Measurements from ENCODE around the gene ITGA3.

Gene ITGA3

DNA sequence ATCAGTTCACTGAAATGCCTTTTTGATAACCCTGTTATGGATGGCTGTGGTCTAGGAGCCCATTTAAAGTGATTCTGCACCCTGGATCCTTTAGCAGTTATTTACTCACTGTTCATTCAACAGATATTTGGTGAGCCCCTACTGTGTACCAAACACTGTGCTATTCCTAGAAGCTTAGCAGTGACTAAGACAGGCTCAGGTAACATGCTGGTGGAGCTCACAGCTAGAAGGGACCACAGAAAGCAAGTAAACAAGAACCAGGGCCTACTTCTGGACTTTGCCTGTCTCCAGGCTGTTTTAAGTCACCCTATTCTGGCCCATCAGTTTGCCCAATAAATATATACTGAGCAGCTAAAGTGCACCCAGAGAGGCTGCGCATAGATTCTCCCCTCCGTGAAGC is 11.1 kb downstream of the ITGA3 start:
- H3K4me3 ChIP-seq (ENCODE audit: low read depth, low read length): no peak overlapping the region

DNA sequence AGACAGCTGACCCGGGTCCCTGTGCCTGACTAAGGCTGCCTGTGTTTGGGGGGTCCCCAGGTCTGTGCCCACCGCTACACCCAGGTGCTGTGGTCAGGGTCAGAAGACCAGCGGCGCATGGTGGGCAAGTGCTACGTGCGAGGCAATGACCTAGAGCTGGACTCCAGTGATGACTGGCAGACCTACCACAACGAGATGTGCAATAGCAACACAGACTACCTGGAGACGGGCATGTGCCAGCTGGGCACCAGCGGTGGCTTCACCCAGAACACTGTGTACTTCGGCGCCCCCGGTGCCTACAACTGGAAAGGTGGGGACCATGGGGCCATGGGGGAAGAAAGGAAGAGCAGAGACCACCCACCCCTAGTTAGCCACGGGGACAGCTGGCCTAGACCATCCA is 12.1 kb downstream of the ITGA3 start:
- no peak overlapping the region for H3K4me3 ChIP-seq (ENCODE audit: low read depth, low read length)

DNA sequence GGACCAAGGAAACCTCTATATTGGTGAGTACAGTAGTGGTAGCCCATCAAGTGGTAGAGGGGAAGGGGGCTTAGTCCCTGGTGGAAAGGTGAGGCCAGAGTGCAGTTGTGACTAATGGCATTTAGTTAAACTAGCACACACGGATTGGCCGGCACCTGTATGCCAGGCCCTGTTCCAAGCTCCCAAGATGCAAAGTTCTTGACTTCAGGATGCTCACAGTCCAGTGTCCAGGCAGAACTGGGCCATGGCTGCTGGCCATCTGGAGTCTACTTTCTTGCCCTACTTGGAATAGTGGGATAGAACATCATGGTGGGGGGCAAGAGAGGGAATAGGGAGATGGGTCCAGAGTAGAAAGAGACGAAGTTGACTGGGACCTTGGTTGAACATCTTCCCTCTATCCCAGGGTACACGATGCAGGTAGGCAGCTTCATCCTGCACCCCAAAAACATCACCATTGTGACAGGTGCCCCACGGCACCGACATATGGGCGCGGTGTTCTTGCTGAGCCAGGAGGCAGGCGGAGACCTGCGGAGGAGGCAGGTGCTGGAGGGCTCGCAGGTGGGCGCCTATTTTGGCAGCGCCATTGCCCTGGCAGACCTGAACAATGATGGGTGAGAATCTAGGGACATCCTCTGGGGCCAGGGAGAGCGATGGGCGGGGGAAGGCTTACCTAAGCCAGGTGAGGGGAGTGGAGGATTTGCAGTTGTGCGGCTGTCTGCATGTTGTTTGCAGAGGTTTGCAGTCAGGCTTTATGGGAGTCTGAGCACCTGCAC is 15.2 kb downstream of the ITGA3 start:
- no peak overlapping the region for H3K4me3 ChIP-seq (ENCODE audit: low read depth, low read length)

DNA sequence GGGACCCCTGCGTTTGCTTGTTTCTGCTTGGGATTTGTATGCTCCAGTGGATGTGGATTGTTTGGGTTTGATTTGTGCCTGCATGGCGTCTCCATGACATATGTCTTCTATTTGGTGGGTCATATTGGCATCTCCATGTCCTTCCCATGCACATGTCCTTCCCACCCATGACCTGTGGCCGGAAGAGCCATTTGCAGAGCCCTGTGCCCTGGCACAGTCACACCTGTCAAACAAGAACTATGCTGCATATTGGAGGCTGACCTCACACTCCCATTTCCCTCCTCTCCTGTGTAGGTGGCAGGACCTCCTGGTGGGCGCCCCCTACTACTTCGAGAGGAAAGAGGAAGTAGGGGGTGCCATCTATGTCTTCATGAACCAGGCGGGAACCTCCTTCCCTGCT is 15.8 kb downstream of the ITGA3 start:
- H3K4me3 ChIP-seq (ENCODE audit: low read depth, low read length): no peak overlapping the region

DNA sequence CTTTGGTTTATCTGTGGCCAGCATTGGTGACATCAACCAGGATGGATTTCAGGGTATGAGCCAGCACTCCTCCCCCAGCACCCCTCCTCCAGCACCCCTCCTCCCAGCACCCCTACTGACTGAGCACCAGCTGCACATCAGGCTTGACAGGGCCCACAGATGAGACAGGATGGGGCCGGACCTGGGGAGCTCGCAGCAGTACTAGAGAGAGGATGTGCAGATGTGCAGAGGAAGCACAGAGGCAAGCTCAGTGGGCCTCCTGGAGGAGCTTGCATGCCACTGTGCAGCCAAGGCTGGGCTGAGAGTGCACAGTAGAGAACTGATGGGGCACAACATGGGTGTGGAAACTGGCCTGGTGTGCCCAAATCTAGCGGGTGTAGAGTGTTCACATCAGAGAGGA is 16.2 kb downstream of the ITGA3 start:
- no peak overlapping the region for H3K4me3 ChIP-seq (ENCODE audit: low read depth, low read length)

DNA sequence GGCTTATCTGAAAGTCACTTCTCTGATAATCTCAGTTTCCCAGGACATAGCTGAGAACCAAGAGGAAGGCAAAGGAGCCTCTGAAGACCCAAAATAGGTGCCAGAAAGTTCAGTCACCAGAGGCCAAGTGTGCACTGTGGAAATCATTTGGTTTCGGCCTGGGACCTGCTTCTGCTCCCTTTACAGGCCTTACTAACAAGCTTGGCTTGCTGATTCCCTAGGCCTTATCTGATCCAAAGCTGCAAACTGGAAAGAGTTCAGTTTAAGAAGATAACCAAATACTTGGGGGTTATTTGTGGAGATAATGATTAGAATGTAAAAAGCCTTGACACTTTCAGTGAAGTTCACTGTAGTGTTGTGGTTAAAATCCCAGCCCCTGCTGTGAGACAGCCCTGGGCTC is 17.0 kb downstream of the ITGA3 start:
- H3K4me3 ChIP-seq (ENCODE audit: low read depth, low read length): no peak overlapping the region

DNA sequence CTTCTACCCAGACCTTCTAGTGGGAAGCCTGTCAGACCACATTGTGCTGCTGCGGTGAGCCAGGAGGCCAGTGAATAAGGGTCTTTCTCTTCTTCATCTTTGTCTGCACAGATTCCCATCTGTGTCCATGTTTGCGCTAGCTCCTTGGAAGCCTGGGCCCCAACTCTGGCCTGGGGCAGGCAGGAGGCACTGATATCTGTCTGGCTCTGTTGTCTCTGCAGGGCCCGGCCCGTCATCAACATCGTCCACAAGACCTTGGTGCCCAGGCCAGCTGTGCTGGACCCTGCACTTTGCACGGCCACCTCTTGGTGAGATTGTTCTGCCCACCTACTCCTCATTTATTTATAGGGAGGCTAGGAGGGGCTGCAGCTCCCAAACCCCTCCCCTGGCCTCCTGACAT is 18.3 kb downstream of the ITGA3 start:
- no peak overlapping the region for H3K4me3 ChIP-seq (ENCODE audit: low read depth, low read length)

DNA sequence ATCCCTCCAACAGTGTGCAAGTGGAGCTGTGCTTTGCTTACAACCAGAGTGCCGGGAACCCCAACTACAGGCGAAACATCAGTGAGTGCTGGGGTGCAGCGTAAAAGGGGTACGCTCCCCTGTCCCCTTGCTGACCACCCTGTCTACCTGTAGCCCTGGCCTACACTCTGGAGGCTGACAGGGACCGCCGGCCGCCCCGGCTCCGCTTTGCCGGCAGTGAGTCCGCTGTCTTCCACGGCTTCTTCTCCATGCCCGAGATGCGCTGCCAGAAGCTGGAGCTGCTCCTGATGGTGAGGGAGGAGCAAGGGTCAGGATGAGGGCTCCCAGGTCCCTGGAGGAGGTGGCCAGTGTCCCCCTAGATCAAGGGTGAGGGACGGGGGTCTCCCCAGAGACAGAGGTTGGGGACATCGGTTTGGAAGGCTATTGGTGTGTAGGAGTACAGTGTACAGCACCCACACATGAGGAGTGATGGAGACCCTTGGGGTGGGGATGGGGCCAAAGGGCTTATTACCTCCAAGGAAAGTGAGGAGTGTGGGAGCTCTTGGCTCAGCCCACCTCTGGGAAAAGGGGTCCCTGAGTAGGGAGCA is 19.6 kb downstream of the ITGA3 start:
- no peak overlapping the region for H3K4me3 ChIP-seq (ENCODE audit: low read depth, low read length)

DNA sequence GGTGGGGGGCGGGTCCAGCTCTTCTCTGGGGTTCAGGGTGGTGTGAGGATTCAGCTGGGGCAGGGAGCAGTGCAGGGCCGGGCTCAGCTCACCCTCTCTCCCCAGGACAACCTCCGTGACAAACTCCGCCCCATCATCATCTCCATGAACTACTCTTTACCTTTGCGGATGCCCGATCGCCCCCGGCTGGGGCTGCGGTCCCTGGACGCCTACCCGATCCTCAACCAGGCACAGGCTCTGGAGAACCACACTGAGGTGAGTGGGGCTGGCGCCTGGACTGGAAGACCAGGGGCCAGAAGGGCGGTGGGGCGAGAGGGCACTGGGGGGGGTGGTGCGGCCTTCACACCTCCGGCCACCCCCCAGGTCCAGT is 20.3 kb downstream of the ITGA3 start:
- H3K4me3 ChIP-seq (ENCODE audit: low read depth, low read length): no peak overlapping the region

DNA sequence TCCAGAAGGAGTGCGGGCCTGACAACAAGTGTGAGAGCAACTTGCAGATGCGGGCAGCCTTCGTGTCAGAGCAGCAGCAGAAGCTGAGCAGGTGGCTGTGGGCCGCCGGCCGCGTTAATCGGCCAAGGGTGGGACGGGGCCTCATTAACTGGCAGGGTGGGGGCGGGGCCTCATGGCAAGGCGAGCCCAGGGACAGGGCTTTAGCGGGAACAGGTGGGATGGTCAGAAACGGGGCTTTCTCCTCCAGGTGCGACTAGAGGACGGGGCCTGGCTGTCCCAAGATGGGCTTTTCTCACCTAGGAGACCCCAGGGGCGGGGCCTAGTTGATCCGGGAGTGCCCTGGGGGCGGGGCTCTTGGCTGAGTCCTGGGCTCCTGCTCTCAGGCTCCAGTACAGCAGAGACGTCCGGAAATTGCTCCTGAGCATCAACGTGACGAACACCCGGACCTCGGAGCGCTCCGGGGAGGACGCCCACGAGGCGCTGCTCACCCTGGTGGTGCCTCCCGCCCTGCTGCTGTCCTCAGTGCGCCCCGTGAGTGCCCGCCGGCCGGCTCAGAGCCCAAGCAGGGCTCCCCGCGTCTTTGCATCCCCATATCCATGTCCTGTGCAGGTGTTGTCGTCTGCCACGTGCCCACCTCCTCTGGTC is 20.8 kb downstream of the ITGA3 start:
- H3K4me3 ChIP-seq (ENCODE audit: low read depth, low read length): no peak overlapping the region

DNA sequence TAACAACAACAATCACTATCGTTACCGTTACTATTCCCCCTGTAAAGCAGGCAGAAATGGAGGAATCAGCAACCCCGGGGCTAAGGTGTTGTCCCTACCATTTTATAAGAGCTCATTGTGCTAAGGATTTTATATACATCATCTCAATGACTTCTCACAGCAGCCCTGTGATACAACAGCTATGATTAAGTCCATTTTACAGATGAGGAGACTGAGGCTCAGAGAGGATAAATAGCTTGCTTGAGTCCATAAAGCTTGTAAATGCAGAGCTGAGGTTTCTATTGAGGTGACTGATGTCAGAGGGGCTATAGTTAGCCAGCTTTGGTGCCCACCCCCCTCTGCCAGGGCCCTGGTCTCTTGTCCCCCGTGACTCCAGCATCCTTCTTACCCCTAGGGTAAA is 22.5 kb downstream of the ITGA3 start:
- H3K4me3 ChIP-seq (ENCODE audit: low read depth, low read length): no peak overlapping the region

DNA sequence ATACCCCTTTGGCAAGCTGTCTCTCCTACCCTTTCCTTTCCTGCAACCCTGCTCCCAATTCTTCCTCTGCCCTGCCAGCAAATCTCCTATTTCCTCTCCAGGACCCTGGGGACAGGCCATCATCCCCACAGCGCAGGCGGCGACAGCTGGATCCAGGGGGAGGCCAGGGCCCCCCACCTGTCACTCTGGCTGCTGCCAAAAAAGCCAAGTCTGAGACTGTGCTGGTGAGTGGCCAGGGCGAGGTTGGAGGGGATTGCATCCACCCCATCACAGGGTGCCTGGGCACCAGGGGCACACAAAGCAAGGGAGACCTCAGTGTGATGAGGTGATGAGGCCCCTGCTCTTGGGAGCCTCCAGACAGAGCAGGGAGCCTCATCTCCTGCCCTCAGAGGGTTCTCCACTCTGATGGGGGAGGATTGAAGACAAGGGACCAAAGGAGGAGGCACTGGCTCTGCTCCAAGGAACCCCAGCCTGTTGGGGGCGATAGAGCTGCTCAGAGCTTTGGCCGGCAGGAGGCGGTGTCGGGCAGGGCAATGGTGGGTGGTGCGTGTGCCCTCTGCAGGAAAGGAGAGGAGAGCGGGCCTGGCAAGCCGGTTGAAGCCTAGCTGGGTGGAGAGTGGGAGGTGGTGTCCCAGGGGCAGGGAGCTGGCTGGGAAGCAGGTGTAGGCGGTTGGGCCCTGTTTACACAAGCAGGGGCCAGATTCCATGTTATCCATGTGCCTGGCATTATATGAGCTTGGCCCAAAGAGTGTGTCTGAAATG is 23.6 kb downstream of the ITGA3 start:
- H3K4me3 ChIP-seq (ENCODE audit: low read depth, low read length): no peak overlapping the region

DNA sequence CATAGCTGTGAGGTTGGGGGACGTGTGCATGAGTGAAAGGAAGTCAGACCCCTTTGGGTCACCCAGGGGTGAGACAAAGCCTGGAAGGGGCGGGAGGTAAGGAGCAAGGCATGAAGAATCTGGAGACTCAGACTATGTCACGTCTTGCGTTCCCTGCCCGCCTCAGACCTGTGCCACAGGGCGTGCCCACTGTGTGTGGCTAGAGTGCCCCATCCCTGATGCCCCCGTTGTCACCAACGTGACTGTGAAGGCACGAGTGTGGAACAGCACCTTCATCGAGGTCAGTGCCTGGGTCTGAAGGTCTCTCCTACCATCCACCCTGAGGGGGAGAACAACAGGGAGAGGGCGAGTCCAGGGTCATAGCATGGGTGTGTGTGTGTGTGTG is 24.2 kb downstream of the ITGA3 start:
- H3K4me3 ChIP-seq (ENCODE audit: low read depth, low read length): no peak overlapping the region

DNA sequence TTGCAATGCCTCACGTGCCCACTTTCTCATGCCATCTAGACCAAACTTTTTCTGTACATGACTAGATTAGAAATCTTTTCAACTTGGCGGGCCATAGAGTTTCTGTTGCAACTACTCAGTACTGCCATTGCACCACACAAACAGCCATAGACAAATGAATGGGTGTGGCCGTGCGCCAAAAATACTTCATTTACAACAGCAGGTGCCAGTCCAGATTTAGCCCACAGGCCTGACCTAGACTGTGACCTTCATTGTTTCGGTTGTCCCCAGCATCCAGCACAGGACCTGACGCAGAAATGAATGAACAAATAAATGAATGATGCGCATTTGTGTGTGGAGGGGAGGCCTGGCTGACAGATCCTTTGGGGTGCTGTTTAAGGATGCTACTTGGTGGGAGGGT is 24.9 kb downstream of the ITGA3 start:
- no peak overlapping the region for H3K4me3 ChIP-seq (ENCODE audit: low read depth, low read length)

DNA sequence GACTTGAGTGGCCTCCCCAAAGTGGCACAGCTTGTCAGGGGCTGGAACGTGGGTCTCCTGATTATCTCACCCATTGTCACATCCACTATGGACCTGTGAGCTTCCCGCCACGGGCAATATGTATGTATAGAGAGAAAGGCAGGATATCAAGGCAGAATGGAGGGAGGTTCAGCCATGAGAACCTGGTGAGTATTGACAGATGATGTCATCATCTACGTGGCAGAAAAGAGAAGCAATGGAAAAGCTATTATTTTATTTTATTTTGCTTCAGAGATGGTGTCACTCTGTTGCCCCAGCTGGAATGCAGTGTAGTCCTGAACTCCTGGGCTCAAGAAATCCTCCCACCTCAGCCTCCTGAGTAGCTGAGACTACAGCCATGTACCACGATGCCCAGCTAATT is 25.8 kb downstream of the ITGA3 start:
- H3K4me3 ChIP-seq (ENCODE audit: low read depth, low read length): no peak overlapping the region

DNA sequence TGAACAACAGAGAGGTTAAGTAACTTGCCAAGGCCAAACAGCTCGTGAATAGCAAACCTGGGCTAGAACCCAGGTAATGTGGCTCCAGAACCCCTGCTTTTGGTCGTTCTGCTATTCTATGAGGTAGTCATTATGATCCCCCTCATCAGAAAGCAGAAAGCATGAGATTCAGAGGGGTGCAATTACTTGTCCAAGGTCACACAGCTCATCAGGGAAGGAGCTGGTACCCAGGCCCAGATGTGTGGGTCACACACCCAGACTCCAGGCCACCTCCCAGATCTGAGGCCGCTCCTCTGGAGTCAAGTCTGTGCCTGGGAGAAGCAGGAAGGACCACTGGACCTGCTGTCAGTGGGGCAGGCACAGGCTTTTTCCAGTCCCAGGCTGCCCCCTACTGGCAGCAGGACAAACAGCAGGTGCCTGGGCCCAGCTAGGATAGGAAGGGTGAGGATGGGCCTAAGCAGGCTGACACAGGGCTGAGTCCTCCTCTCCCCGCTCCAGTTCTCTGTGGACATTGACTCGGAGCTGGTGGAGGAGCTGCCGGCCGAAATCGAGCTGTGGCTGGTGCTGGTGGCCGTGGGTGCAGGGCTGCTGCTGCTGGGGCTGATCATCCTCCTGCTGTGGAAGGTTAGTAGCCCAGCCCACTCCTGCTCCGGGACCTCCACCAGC is 31.5 kb downstream of the ITGA3 start:
- H3K4me3 ChIP-seq (ENCODE audit: low read depth, low read length): no peak overlapping the region

DNA sequence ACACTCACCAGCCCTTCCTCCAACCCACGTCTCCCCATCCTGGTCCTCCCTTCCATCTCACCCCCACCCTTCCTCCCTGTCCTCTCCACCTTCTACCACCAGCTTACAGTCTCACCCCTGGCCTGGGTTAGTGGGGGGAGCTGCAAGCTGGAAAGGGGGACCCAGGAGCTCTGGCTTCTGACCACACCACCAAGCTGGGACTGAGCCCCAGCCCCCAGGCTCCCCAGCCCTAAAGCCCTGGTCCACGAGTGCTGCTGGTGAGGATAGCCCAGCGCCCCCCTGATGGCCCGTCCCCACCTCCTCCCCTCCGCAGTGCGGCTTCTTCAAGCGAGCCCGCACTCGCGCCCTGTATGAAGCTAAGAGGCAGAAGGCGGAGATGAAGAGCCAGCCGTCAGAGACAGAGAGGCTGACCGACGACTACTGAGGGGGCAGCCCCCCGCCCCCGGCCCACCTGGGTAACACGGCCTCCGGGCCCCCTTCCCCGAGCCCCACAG is 32.0 kb downstream of the ITGA3 start:
- no peak overlapping the region for H3K4me3 ChIP-seq (ENCODE audit: low read depth, low read length)

DNA sequence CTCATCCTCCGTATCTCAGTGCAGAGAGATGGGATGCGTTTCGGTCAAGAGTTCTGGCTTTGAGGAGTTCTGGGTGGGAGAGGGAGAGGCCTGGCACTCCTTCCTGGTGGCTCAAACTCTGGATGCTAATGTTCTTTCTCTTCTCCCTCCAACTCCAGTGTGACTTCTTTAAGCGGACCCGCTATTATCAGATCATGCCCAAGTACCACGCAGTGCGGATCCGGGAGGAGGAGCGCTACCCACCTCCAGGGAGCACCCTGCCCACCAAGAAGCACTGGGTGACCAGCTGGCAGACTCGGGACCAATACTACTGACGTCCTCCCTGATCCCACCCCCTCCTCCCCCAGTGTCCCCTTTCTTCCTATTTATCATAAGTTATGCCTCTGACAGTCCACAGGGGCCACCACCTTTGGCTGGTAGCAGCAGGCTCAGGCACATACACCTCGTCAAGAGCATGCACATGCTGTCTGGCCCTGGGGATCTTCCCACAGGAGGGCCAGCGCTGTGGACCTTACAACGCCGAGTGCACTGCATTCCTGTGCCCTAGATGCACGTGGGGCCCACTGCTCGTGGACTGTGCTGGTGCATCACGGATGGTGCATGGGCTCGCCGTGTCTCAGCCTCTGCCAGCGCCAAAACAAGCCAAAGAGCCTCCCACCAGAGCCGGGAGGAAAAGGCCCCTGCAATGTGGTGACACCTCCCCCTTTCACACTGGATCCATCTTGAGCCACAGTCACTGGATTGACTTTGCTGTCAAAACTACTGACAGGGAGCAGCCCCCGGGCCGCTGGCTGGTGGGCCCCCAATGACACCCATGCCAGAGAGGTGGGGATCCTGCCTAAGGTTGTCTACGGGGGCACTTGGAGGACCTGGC is 33.3 kb downstream of the ITGA3 start:
- no peak overlapping the region for H3K4me3 ChIP-seq (ENCODE audit: low read depth, low read length)

DNA sequence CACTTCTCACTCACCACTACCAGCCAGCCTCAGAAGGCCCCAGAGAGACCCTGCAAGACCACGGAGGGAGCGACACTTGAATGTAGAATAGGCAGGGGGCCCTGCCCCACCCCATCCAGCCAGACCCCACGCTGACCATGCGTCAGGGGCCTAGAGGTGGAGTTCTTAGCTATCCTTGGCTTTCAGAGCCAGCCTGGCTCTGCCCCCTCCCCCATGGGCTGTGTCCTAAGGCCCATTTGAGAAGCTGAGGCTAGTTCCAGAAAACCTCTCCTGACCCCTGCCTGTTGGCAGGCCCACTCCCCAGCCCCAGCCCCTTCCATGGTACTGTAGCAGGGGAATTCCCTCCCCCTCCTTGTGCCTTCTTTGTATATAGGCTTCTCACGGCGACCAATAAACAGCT is 34.2 kb downstream of the ITGA3 start:
- no peak overlapping the region for H3K4me3 ChIP-seq (ENCODE audit: low read depth, low read length)

Data from iPS-11a (cell line).